NCI-H2196 treated with DMSO at 0.1 percent for 48 hours (cell line): ENCODE measurements around the gene HOXC6.
A peak's percentile ranks its signal among the peaks of the same experiment; 100 is the strongest.

Experiments
- DNase-seq: peaks from one replicate; lab custom pipeline; 2025; ENCODE audit not compliant: unreplicated experiment; lab: John Stamatoyannopoulos, UW

The HOXC6 gene

GRCh38 chr12:53989227-53990113, 38.8 kb upstream of the HOXC6 start:
- no peak for DNase-seq

GRCh38 chr12:53990311-53991076, 37.7 kb upstream of the HOXC6 start:
- DNase-seq: no peak

GRCh38 chr12:53991077-53991460, 37.2 kb upstream of the HOXC6 start:
- DNase-seq: no peak

- no peak for DNase-seq
Observed at GRCh38 chr12:53992377-53992889, 35.8 kb upstream of the HOXC6 start.

GRCh38 chr12:53993162-53994008, 34.9 kb upstream of the HOXC6 start:
- DNase-seq: no peak

- DNase-seq: no peak
Observed at GRCh38 chr12:53994009-53994263, 34.3 kb upstream of the HOXC6 start.

- no peak for DNase-seq
Observed at GRCh38 chr12:53994264-53995001, 33.8 kb upstream of the HOXC6 start.

- DNase-seq: no peak
Observed at GRCh38 chr12:53995002-53995377, 33.2 kb upstream of the HOXC6 start.

- DNase-seq: peak; percentile 47
Observed at GRCh38 chr12:53995378-53996239, 32.6 kb upstream of the HOXC6 start.

- no peak for DNase-seq
Observed at GRCh38 chr12:53996240-53997203, 31.7 kb upstream of the HOXC6 start.

- no peak for DNase-seq
Observed at GRCh38 chr12:53997204-53998109, 30.8 kb upstream of the HOXC6 start.

- no peak for DNase-seq
Observed at GRCh38 chr12:53998110-53998899, 29.9 kb upstream of the HOXC6 start.

- DNase-seq: no peak
Observed at GRCh38 chr12:53998900-53999236, 29.4 kb upstream of the HOXC6 start.

- DNase-seq: no peak
Observed at GRCh38 chr12:53999559-54000115, 28.6 kb upstream of the HOXC6 start.

- no peak for DNase-seq
Observed at GRCh38 chr12:54000116-54001114, 27.8 kb upstream of the HOXC6 start, which contains the start of gene HOXC9. Gene HOXC9, plus strand, starts transcription at chr12:54000161. Its CDS starts 28 bp downstream, at chr12:54000189.
